ENCODE measurements around the gene PCP4L1.

DNA sequence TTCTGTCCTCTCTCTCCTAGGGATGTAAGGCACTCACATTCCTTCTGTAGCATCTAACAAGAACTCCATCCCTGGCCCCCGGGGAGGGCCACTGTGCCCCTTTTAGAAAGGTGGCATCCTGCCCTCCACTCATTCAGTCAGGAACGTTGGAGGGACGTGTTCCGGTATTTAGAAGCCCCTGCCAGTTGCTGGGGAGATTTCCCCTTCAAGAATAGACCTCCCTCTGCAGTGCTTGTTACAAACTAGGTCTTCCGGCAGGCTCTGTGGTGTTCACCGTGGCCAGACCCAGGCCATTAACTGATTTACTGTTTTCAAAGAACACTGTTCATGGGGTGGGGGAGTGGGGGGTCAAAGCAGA, 779 bp downstream of the PCP4L1 start:
- TF ChIP-seq CTCF (conservative IDR thresholded peaks at IDR 0.05 in 1 of 2, IDR thresholded peaks at IDR 0.05 in 1 of 2; ENCODE audit: low read depth in 1 of 2, low read length in 2 of 2) = no peak
- TF ChIP-seq EZH2 (IDR thresholded peaks at IDR 0.05; ENCODE audit: low read length, missing control alignments) = no peak
